Spinal cord (tissue), 10 donors: Measurements from ENCODE around the gene CYTH4. TPM values are rescaled to one million over a fixed set of nuclear protein-coding genes. Genes with fewer than 3 reads are reported as not detected.
A peak's percentile ranks its signal among the peaks of the same experiment; 100 is the strongest.

Experiments
- DNase-seq, 6 donors: peaks; one replicate each; pipeline versions ENCODE4 v3.0.0 to v3.0.0-alpha.2; 2013 to 2015; ENCODE audit warnings: low spot score in 6 of 6, low read depth in 4 of 6
- H3K27ac ChIP-seq: one replicate; pipeline ENCODE4 v1.5.1; 2013; ENCODE audit warnings: low read depth, low read length, control low read depth
- H3K27me3 ChIP-seq: one replicate; pipeline ENCODE4 v1.6.1; 2013; ENCODE audit warnings: low read length; ENCODE audit not compliant: control insufficient read depth, insufficient read depth
- H3K36me3 ChIP-seq: one replicate; pipeline ENCODE4 v1.6.1; 2013; ENCODE audit warnings: low read length; ENCODE audit not compliant: control insufficient read depth, insufficient read depth
- H3K4me1 ChIP-seq: one replicate; pipeline ENCODE4 v1.6.1; 2013; ENCODE audit warnings: low read length; ENCODE audit not compliant: control insufficient read depth, insufficient read depth
- H3K4me3 ChIP-seq: one replicate; pipeline ENCODE4 v1.5.1; 2013; ENCODE audit warnings: low read depth, low read length, control low read depth
- H3K9me3 ChIP-seq: one replicate; pipeline ENCODE4 v1.6.1; 2013; ENCODE audit warnings: low read length; ENCODE audit not compliant: control insufficient read depth, insufficient read depth
- WGBS: methylation state at CpG from one replicate; pipeline ENCODE4 v1.1.5; 2013; ENCODE audit warnings: missing lambda C conversion rate; ENCODE audit not compliant: insufficient coverage; 5-methylcytosine and 5-hydroxymethylcytosine counted together
- polyA plus RNA-seq, 2 donors: library from polyadenylated mRNA; unstranded; fragments of 120-200 nt; gene quantifications; one replicate each; pipeline ENCODE4 v1.2.1, GENCODE V29; 2013; ENCODE audit not compliant: insufficient read length in 2 of 2
- total RNA-seq, 2 donors: library from RNA; depleted of rRNA in 1 of 2; stranded (reverse); fragments of 120-200 nt in 1 of 2; fragments of >200 nt in 1 of 2; gene quantifications; one replicate each; pipeline versions ENCODE4 v1.2.3 to v1.2.4, GENCODE V29; 2013 to 2014
- donor health status: healthy.

Gene CYTH4
- total and polyA plus RNA-seq, 4 donors = 5.8 to 9.4 (median 7.9) TPM

GRCh38 chr22:37277384-37277783, 4.9 kb upstream of the CYTH4 start:
- H3K27me3 ChIP-seq = no peaks in the 10 kb centered on the region
- no peaks in the 10 kb centered on the region for H3K9me3 ChIP-seq
- no peaks in the 10 kb centered on the region for H3K4me1 ChIP-seq
- H3K27ac ChIP-seq = no peak overlapping the region
- WGBS = 79% methylated on average over 8 of the region's 11 CpGs
- DNase-seq = no peak
- no peaks in the 10 kb centered on the region for H3K36me3 ChIP-seq
- H3K4me3 ChIP-seq = no peak overlapping the region

- H3K9me3 ChIP-seq = no peaks in the 10 kb centered on the region
- no peaks in the 10 kb centered on the region for H3K4me1 ChIP-seq
- no peaks in the 10 kb centered on the region for H3K27me3 ChIP-seq
- no CpG with 5 or more reads among the region's 5 CpGs for WGBS
- no peaks in the 10 kb centered on the region for H3K36me3 ChIP-seq
- no peak for DNase-seq
- H3K4me3 ChIP-seq = no peak overlapping the region
- no peak overlapping the region for H3K27ac ChIP-seq
Observed at GRCh38 chr22:37278261-37278660, 4.0 kb upstream of the CYTH4 start.

- Histone ChIP-seq H3K4me1 (peaks cover 2% of the 10 kb centered on the region), H3K27ac (no peak overlapping the region), H3K36me3 (no peaks in the 10 kb centered on the region), H3K4me3 (no peak overlapping the region), H3K27me3 (no peaks in the 10 kb centered on the region), H3K9me3 (no peaks in the 10 kb centered on the region)
- no peak for DNase-seq
- 80% methylated on average over 12 of the region's 17 CpGs for WGBS
Observed at GRCh38 chr22:37279331-37280181, 2.8 kb upstream of the CYTH4 start.

GRCh38 chr22:37280718-37281117, 1.6 kb upstream of the CYTH4 start:
- H3K9me3 ChIP-seq = no peaks in the 10 kb centered on the region
- H3K27ac ChIP-seq = no peak overlapping the region
- WGBS = 96% methylated on average over 5 of the region's 5 CpGs
- H3K36me3 ChIP-seq = no peaks in the 10 kb centered on the region
- peaks cover 4% of the 10 kb centered on the region for H3K4me1 ChIP-seq
- no peak overlapping the region for H3K4me3 ChIP-seq
- no peaks in the 10 kb centered on the region for H3K27me3 ChIP-seq
- no peak for DNase-seq

- H3K9me3 ChIP-seq = no peaks in the 10 kb centered on the region
- H3K27ac ChIP-seq = no peak overlapping the region
- H3K36me3 ChIP-seq = no peaks in the 10 kb centered on the region
- DNase-seq = no peak
- H3K27me3 ChIP-seq = no peaks in the 10 kb centered on the region
- WGBS = 95% methylated on average over 2 of the region's 7 CpGs
- no peak overlapping the region for H3K4me3 ChIP-seq
- peaks cover 4% of the 10 kb centered on the region for H3K4me1 ChIP-seq
Observed at GRCh38 chr22:37281195-37281594, 1.1 kb upstream of the CYTH4 start.

- DNase-seq = no peak
- WGBS = 92% methylated on average over 7 of the region's 12 CpGs
- H3K27ac ChIP-seq = no peak overlapping the region
- no peak overlapping the region for H3K4me3 ChIP-seq
- no peaks in the 10 kb centered on the region for H3K9me3 ChIP-seq
- peaks cover 4% of the 10 kb centered on the region for H3K4me1 ChIP-seq
- no peaks in the 10 kb centered on the region for H3K36me3 ChIP-seq
- H3K27me3 ChIP-seq = no peaks in the 10 kb centered on the region
Observed at GRCh38 chr22:37281646-37282384, 493 bp upstream of the CYTH4 start.

- H3K9me3 ChIP-seq = no peaks in the 10 kb centered on the region
- no peak for DNase-seq
- no peak overlapping the region for H3K4me3 ChIP-seq
- 62% methylated on average over 4 of the region's 8 CpGs for WGBS
- H3K27me3 ChIP-seq = no peaks in the 10 kb centered on the region
- no peaks in the 10 kb centered on the region for H3K36me3 ChIP-seq
- peaks cover 4% of the 10 kb centered on the region for H3K4me1 ChIP-seq
- no peak overlapping the region for H3K27ac ChIP-seq
Observed at GRCh38 chr22:37283393-37283937, 1.2 kb downstream of the CYTH4 start.

- Histone ChIP-seq H3K36me3 (no peaks in the 10 kb centered on the region), H3K4me1 (peaks cover 4% of the 10 kb centered on the region), H3K4me3 (no peak overlapping the region), H3K27ac (no peak overlapping the region), H3K27me3 (no peaks in the 10 kb centered on the region), H3K9me3 (no peaks in the 10 kb centered on the region)
- DNase-seq = no peak
- 74% methylated on average over 7 of the region's 9 CpGs for WGBS
Observed at GRCh38 chr22:37284126-37284804, 2.0 kb downstream of the CYTH4 start.

- H3K36me3 ChIP-seq = no peaks in the 10 kb centered on the region
- no peak overlapping the region for H3K4me3 ChIP-seq
- peak in 1 of 6 donors; percentile 28 for DNase-seq
- H3K4me1 ChIP-seq = peaks cover 4% of the 10 kb centered on the region
- no peak overlapping the region for H3K27ac ChIP-seq
- no peaks in the 10 kb centered on the region for H3K9me3 ChIP-seq
- 53% methylated on average over 7 of the region's 14 CpGs for WGBS
- no peaks in the 10 kb centered on the region for H3K27me3 ChIP-seq
Observed at GRCh38 chr22:37284805-37285355, 2.6 kb downstream of the CYTH4 start.
